Ovary (tissue), 9 donors: ENCODE data around the gene TP63. TPM values are rescaled to one million over a fixed set of nuclear protein-coding genes. Genes with fewer than 3 reads are reported as not detected.

Source experiments
- DNase-seq, 5 donors: peaks; one replicate each; pipeline ENCODE4 v3.0.0-alpha.2; 2019 to 2020
- H3K27ac ChIP-seq, 2 donors: fragments of 200-600 bp; one replicate each; pipeline versions ENCODE4 v1.5.1 to v1.8.0; 2019 to 2022
- H3K27me3 ChIP-seq: fragments of 200-600 bp; one replicate; pipeline ENCODE4 v1.8.0; 2022
- H3K36me3 ChIP-seq: fragments of 200-600 bp; sonication (generic); one replicate; pipeline ENCODE4 v1.5.1; 2019
- H3K4me1 ChIP-seq: one replicate; pipeline ENCODE4 v1.8.1; 2013; ENCODE audit warnings: mild to moderate bottlenecking, moderate library complexity; ENCODE audit not compliant: insufficient read depth
- H3K4me3 ChIP-seq: fragments of 200-600 bp; sonication (generic); one replicate; pipeline ENCODE4 v1.5.1; 2017
- H3K9me3 ChIP-seq, 2 donors: fragments of 200-600 bp in 1 of 2; sonication (generic) in 1 of 2; one replicate each; pipeline versions ENCODE4 v1.5.1 to v1.8.1; 2013 to 2019; ENCODE audit warnings: mild to moderate bottlenecking in 1 of 2, moderate library complexity in 1 of 2
- EP300 ChIP-seq: sonication (generic); formaldehyde crosslinking; IDR thresholded peaks from one replicate; pipeline ENCODE4 v1.6.1; 2017; ENCODE audit warnings: antibody characterized with exemption
- POLR2A ChIP-seq: fragments of 450-650 bp; IDR thresholded peaks from one replicate; pipeline ENCODE4 v1.6.1; 2017; ENCODE audit warnings: antibody characterized with exemption, mild to moderate bottlenecking, moderate library complexity
- WGBS, 3 donors: extraction: QIAGEN DNeasy Blood & Tissue Kit in 1 of 3; methylation state at CpG; one replicate each; pipeline versions ENCODE4 v1.1.5 to v1.1.7; 2013 to 2017; 5-methylcytosine and 5-hydroxymethylcytosine counted together
- intact Hi-C, 4 donors: fragments of 100-400 bp; cut with DNase I; formaldehyde crosslinking; loops; one replicate each; pipeline versions ENCODE4 v1.11.0 to v1.15.1; 2022 to 2023
- polyA plus RNA-seq, 2 donors: library from polyadenylated mRNA; stranded (reverse); fragments of 200-250 nt in 1 of 2; fragments of 350-450 nt in 1 of 2; fragmentation: Illumina TruSeq in 1 of 2; extraction: RNeasy Lipid Tissue Mini Kit (QIAGEN cat#74804) in 1 of 2; gene quantifications; one replicate each; pipeline ENCODE4 v1.2.3, GENCODE V29; 2013 to 2014
- total RNA-seq, 7 donors: library from RNA; depleted of rRNA in 2 of 7; stranded (reverse); fragments of >200 nt in 2 of 7; fragmentation: NEBNext Ultra II Directional in 3 of 7; extraction: Animal tissue kit (Norgen Biotek cat#: 25700) in 3 of 7; gene quantifications; one replicate each; pipeline versions ENCODE4 v1.1.0 to v1.2.4, GENCODE V29; 2016 to 2023
- TF ChIP-seq, protein P1 (sequence below), 3 donors: fragments of 450-650 bp in 2 of 3; fragments of 200-600 bp in 1 of 3; IDR thresholded peaks; one replicate each; pipeline versions ENCODE4 v1.5.1 to v1.8.0; 2016 to 2022; ENCODE audit warnings: antibody characterized with exemption in 3 of 3, mild to moderate bottlenecking in 1 of 3
- donor health status: DM: no; HTN: no; CAD: no; lungs with moderate emphysema.
- donor health status: DM: no; HTN: no; CAD: no.
- donor health status: Bipolar disorder and iron deficiency.
- donor health status: DM: yes; HTN: yes; CAD: no.
- donor health status: DM: no; HTN: no; CAD: no.
- donor health status: DM: yes; HTN: yes; CAD: no.

The TP63 gene
- total and polyA plus RNA-seq, 9 donors: 0.15 to 0.79 (median 0.22) TPM; not detected in 1

DNA sequence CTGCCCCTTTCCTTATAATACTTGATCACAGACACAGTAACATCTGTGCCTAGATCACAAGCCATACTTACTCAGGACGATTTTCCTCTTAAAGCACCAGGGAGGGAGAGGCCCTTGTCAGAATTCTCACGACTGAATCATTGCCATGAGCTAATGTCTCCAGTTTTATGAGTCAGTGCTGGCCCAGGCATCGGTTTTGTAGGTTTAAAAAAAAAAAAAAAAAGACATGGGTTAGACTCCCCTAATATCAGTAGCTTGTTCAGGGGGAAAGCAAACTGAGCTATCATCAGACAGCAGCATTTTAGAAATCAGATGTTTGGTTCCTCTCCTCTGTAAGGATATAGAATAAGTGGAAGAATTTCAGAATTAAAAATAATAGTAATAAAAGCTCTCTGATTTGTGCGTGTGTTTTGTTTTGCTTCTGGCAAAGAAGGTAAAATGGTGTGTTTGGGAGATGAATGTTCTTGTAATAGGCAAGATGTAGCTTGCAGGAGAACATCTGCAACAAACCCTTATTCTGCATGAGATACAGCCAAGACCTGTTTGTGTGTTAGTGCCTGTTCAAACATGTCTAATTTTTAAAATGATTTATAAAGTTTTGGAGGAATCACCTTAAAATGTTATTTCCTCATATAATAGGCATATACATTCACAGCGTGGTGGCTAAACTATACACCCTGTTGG, 193.6 kb downstream of the TP63 start:
- no peak overlapping the region for H3K27ac ChIP-seq
- TF ChIP-seq, protein P1, sequence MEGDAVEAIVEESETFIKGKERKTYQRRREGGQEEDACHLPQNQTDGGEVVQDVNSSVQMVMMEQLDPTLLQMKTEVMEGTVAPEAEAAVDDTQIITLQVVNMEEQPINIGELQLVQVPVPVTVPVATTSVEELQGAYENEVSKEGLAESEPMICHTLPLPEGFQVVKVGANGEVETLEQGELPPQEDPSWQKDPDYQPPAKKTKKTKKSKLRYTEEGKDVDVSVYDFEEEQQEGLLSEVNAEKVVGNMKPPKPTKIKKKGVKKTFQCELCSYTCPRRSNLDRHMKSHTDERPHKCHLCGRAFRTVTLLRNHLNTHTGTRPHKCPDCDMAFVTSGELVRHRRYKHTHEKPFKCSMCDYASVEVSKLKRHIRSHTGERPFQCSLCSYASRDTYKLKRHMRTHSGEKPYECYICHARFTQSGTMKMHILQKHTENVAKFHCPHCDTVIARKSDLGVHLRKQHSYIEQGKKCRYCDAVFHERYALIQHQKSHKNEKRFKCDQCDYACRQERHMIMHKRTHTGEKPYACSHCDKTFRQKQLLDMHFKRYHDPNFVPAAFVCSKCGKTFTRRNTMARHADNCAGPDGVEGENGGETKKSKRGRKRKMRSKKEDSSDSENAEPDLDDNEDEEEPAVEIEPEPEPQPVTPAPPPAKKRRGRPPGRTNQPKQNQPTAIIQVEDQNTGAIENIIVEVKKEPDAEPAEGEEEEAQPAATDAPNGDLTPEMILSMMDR (IDR thresholded peaks at IDR 0.05): no peak
- TF ChIP-seq POLR2A: no peak

DNA sequence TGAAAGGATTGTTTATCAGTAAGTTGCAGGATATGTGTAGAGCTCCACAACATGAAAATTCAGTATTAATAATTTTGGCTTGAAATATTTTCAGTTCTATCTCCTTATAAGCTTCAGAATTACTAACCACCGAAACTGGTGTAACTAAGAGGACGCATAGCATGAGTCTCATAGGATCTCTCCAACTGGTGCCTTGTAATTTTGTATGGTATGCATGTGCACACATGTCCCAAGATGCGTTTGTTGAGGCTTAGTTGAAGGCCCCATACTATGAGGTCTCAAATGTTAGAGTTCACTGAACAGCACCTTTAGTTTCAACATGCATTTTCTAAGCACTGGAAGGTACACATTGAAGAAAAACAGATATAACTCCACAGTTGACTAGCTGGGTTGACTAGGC, 195.4 kb downstream of the TP63 start:
- DNase-seq: no peak
- 88 to 89% (median 88%) methylated on average over 3 of the region's 3 CpGs for WGBS, 3 donors
- H3K27me3 ChIP-seq: no peaks in the 10 kb centered on the region
- H3K4me3 ChIP-seq: no peak overlapping the region
- TF ChIP-seq EP300 (no peak), POLR2A (no peak)
- TF ChIP-seq, protein P1 (IDR thresholded peaks at IDR 0.05): no peak
- no peaks in the 10 kb centered on the region for H3K36me3 ChIP-seq
- H3K4me1 ChIP-seq: no peaks in the 10 kb centered on the region
- no peak overlapping the region for H3K27ac ChIP-seq
- H3K9me3 ChIP-seq: no peaks in the 10 kb centered on the region
- intact Hi-C loops: no loop called here

More for the DNA sequence above, 193.6 kb downstream of the TP63 start:
- Histone ChIP-seq H3K4me3 (no peak overlapping the region), H3K36me3 (no peaks in the 10 kb centered on the region), H3K9me3 (no peaks in the 10 kb centered on the region), H3K4me1 (no peaks in the 10 kb centered on the region), H3K27me3 (no peaks in the 10 kb centered on the region)
- intact Hi-C loops: no loop called here
- DNase-seq: no peak
- 27 to 40% (median 35%) methylated on average over 5 of the region's 5 CpGs for WGBS, 3 donors

DNA sequence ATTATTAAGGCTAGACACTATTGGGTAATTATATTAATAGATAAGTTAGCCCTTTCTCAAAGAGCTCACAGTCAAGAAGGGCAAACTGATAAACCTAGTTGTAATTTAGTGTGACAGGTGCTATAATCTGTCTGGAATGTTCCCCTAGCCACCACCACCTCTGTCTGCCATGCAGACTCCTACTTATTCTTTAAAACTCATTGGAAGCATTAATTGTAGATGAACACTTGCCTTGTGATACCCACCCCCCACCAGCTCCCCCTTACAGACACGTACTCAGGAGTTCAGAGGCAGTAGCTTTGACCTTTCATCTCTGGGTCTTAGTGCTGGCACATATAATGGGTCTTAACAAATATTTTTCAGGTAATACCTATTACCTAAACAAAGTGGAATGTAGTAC, 195.9 kb downstream of the TP63 start:
- Histone ChIP-seq H3K27ac (no peak overlapping the region), H3K9me3 (no peaks in the 10 kb centered on the region), H3K27me3 (no peaks in the 10 kb centered on the region), H3K4me1 (no peaks in the 10 kb centered on the region), H3K36me3 (no peaks in the 10 kb centered on the region), H3K4me3 (no peak overlapping the region)
- DNase-seq: no peak
- TF ChIP-seq EP300 (no peak), POLR2A (no peak)
- TF ChIP-seq, protein P1 (IDR thresholded peaks at IDR 0.05): no peak
- intact Hi-C loops: no loop called here
- 54 to 79% (median 68%) methylated on average over 1 of the region's 1 CpG for WGBS, 3 donors

DNA sequence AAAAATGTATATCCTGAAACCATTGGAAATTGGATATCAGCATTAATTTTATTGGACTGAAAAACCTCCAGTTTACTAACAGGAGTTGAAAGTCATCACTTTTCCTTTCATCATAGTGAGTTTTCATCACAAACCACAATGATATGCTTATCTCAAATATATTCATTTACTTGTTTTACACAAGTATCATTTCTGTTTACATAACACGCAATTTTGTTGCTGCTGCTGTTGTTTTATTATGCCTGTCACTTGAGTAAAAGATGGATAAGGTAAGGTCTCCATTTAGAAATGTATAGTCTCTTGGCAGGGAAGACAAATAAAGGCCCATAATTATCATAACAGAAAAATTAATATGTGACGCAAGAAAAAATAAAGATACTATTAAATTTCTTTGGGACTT, 199.2 kb downstream of the TP63 start:
- 59 to 77% (median 64%) methylated on average over 2 of the region's 2 CpGs for WGBS, 3 donors
- no peak for DNase-seq
- Histone ChIP-seq H3K9me3 (no peaks in the 10 kb centered on the region), H3K27ac (no peak overlapping the region), H3K27me3 (no peaks in the 10 kb centered on the region), H3K36me3 (no peaks in the 10 kb centered on the region), H3K4me1 (no peaks in the 10 kb centered on the region), H3K4me3 (no peak overlapping the region)
- intact Hi-C loops: no loop called here
- no peak for TF ChIP-seq POLR2A
- TF ChIP-seq, protein P1 (IDR thresholded peaks at IDR 0.05): no peak
- no peak for TF ChIP-seq EP300
